Endothelial cell of umbilical vein (primary cell): ENCODE measurements around the gene ACTR3C. TPM values are rescaled to one million over a fixed set of nuclear protein-coding genes. Genes with fewer than 3 reads are reported as not detected.

Experiments used
- BruUV-seq: library from RNA; stranded (reverse); fragments of 400-500 nt; replicated peaks from 2 replicates; lab custom pipeline; 2021; lab: Mats Ljungman, UMichigan
- CTCF ChIA-PET: fragments of 300-600, 350-600 bp; sonication (Branson Sonifier 250); formaldehyde crosslinking; loops from one replicate; lab custom pipeline; 2021; ENCODE audit warnings: antibody characterized with exemption, inconsistent platforms; lab: Charles Lee
- POLR2A ChIA-PET: fragments of 300-600, 350-600 bp; sonication (Branson Sonifier 250); formaldehyde crosslinking; loops from one replicate; lab custom pipeline; 2021; ENCODE audit warnings: antibody characterized with exemption, inconsistent platforms; lab: Charles Lee
- DNase-seq: peaks from one replicate; pipeline ENCODE4 v3.0.0-alpha.2; 2011; ENCODE audit warnings: low read depth, low spot score
- FAIRE-seq: peaks from 2 replicates; lab custom pipeline; 2011; peaks lifted over from hg19 to GRCh38; lab: Jason Lieb, UNC
- H2AFZ ChIP-seq: 2 replicates; pipeline ENCODE4 v1.6.0; 2012; ENCODE audit warnings: low read depth, low read length, control low read depth, inconsistent platforms
- H3K27ac ChIP-seq: 2 replicates; pipeline ENCODE4 v1.5.1; 2011; ENCODE audit warnings: low read depth, mild to moderate bottlenecking, control low read depth, low read length, moderate library complexity; ENCODE audit not compliant: insufficient read depth
- H3K27me3 ChIP-seq, 2 experiments: 2 replicates each; pipeline versions ENCODE4 v1.6.0 to v1.6.1; 2011; ENCODE audit warnings: low read length in 2 of 2, mixed read lengths in 1 of 2; ENCODE audit not compliant: control insufficient read depth in 2 of 2, insufficient read depth in 2 of 2
- H3K36me3 ChIP-seq, 2 experiments: 2 replicates in 1 of 2; 3 replicates in 1 of 2; pipeline ENCODE4 v1.5.1; 2011; ENCODE audit warnings: low read length in 2 of 2, mild to moderate bottlenecking in 1 of 2, moderate library complexity in 1 of 2; ENCODE audit not compliant: control insufficient read depth in 2 of 2, insufficient read depth in 2 of 2; ENCODE audit errors: extremely low read depth in 1 of 2
- H3K4me1 ChIP-seq: 3 replicates; pipeline ENCODE4 v1.5.1; 2011; ENCODE audit warnings: mild to moderate bottlenecking, low read length; ENCODE audit not compliant: control insufficient read depth, insufficient read depth; ENCODE audit errors: extremely low read depth
- H3K4me2 ChIP-seq: 2 replicates; pipeline ENCODE4 v1.6.1; 2011; ENCODE audit warnings: low read length, control low read depth, mixed read lengths; ENCODE audit not compliant: insufficient read depth
- H3K4me3 ChIP-seq, 3 experiments: fragments of 200-600 bp in 1 of 3; sonication (generic), shearing (Covaris generic) in 1 of 3; replicated peaks in 1 of 3; 2 replicates each; pipeline ENCODE4 v1.5.1; 2011 to 2016; ENCODE audit warnings: control low read depth in 3 of 3, low read length in 3 of 3, mild to moderate bottlenecking in 2 of 3, inconsistent platforms in 1 of 3, low read depth in 1 of 3, moderate library complexity in 1 of 3; ENCODE audit not compliant: insufficient read depth in 1 of 3
- H3K79me2 ChIP-seq: 2 replicates; pipeline ENCODE4 v1.6.0; 2012; ENCODE audit warnings: low read length, inconsistent platforms; ENCODE audit not compliant: control insufficient read depth, insufficient read depth
- H3K9ac ChIP-seq: replicated peaks from 2 replicates; pipeline ENCODE3; 2011; ENCODE audit warnings: low read length, control low read depth; ENCODE audit not compliant: insufficient read depth; ENCODE audit errors: extremely low read depth
- H3K9me1 ChIP-seq: replicated peaks from 3 replicates; pipeline ENCODE4 v1.6.0; 2011; ENCODE audit warnings: mild to moderate bottlenecking, low read length; ENCODE audit not compliant: control insufficient read depth, insufficient read depth; ENCODE audit errors: extremely low read depth
- H3K9me3 ChIP-seq: replicated peaks from 2 replicates; pipeline ENCODE4 v1.5.1; 2012; ENCODE audit warnings: low read length, inconsistent platforms; ENCODE audit not compliant: control insufficient read depth, insufficient read depth
- H4K20me1 ChIP-seq: replicated peaks from 2 replicates; pipeline ENCODE3; 2011; ENCODE audit warnings: mild to moderate bottlenecking, low read length; ENCODE audit not compliant: control insufficient read depth, insufficient read depth; ENCODE audit errors: extremely low read depth
- CTCF ChIP-seq, 2 donors: IDR thresholded peaks; 1 replicate in 1 of 2; 2 replicates in 1 of 2; pipeline ENCODE4 v1.5.1; 2011; ENCODE audit warnings: low read length in 2 of 2, mild to moderate bottlenecking in 2 of 2, moderate library complexity in 2 of 2, control low read depth in 1 of 2, inconsistent platforms in 1 of 2, low read depth in 1 of 2; ENCODE audit not compliant: insufficient read depth in 1 of 2; ENCODE audit errors: extremely low read depth in 1 of 2
- EZH2 ChIP-seq: IDR thresholded peaks from 2 replicates; pipeline ENCODE4 v1.6.1; 2012; ENCODE audit warnings: borderline replicate concordance, low read depth, mild to moderate bottlenecking, moderate library complexity, low read length, inconsistent platforms; ENCODE audit not compliant: severe bottlenecking
- FOS ChIP-seq: IDR thresholded peaks from 2 replicates; pipeline ENCODE4 v1.6.1; 2011; ENCODE audit warnings: mild to moderate bottlenecking, low read length, moderate library complexity, borderline replicate concordance; ENCODE audit not compliant: insufficient read depth
- GATA2 ChIP-seq: IDR thresholded peaks from 2 replicates; pipeline ENCODE4 v1.7.0; 2011; ENCODE audit warnings: low read depth, mild to moderate bottlenecking, moderate library complexity, mixed read lengths, low read length; ENCODE audit not compliant: insufficient read length, insufficient read depth
- JUN ChIP-seq: IDR thresholded peaks from 2 replicates; pipeline ENCODE4 v1.6.1; 2011; ENCODE audit warnings: borderline replicate concordance, low read depth; ENCODE audit not compliant: insufficient read length, insufficient read depth
- MAX ChIP-seq: IDR thresholded peaks from 2 replicates; pipeline ENCODE4 v1.6.1; 2011; ENCODE audit not compliant: insufficient read depth, insufficient read length
- MYC ChIP-seq: IDR thresholded peaks from one replicate; pipeline ENCODE4 v1.6.1; 2011; ENCODE audit warnings: mild to moderate bottlenecking, low read depth, low read length
- POLR2A ChIP-seq: IDR thresholded peaks from 2 replicates; pipeline ENCODE4 v1.6.1; 2012; ENCODE audit warnings: low read depth, mild to moderate bottlenecking, control low read depth, low read length
- POLR2AphosphoS5 ChIP-seq: IDR thresholded peaks from 2 replicates; pipeline ENCODE4 v1.6.1; 2012; ENCODE audit warnings: low read depth, mild to moderate bottlenecking, control low read depth, low read length, moderate library complexity; ENCODE audit not compliant: insufficient read depth
- dilution Hi-C: fragments of 300-500 bp; cut with MboI; formaldehyde crosslinking; loops from one replicate; pipeline ENCODE4 v1.15.0; 2019; ENCODE audit warnings: low sequenced_read_pairs; ENCODE audit not compliant: extremely low pct_ligation_motif_present
- intact Hi-C: fragments of 100-400 bp; cut with micrococcal nuclease; formaldehyde crosslinking; loops from one replicate; pipeline ENCODE4 v1.10.0; 2022
- polyA plus RNA-seq, 4 experiments: library from polyadenylated mRNA; depleted of rRNA in 3 of 4; stranded (reverse) in 3 of 4; unstranded in 1 of 4; fragments of >200 nt; gene quantifications; 2 replicates each; pipeline versions ENCODE4 v1.2.1 to v1.2.3, GENCODE V29; 2011 to 2012; ENCODE audit warnings: missing spikeins in 1 of 4
- total RNA-seq: library from RNA; stranded (reverse); gene quantifications from 2 replicates; pipeline ENCODE4 v1.2.3, GENCODE V29; 2021

Gene ACTR3C
- total and polyA plus RNA-seq, 2 donors (not counting 3 experiments of a cell fraction or from before 2014, with no cell fraction given), result 0.33 TPM; not detected in 1

- no peak for FAIRE-seq
- CTCF ChIA-PET, result no interaction called here
These were observed 10.3 kb upstream of the ACTR3C start for GRCh38 chr7:150333659-150334058.

More at GRCh38 chr7:150333659-150334058, 10.3 kb upstream of the ACTR3C start:
- TF ChIP-seq MAX, result no peak
- TF ChIP-seq JUN, result no peak
- no peak for TF ChIP-seq GATA2
- TF ChIP-seq CTCF (IDR thresholded peaks at IDR 0.05; ENCODE audit: extremely low read depth in 1 of 2, insufficient read depth in 1 of 2, low read depth in 1 of 2, low read length in 2 of 2), result no peak
- no peak for TF ChIP-seq EZH2
- TF ChIP-seq MYC, result no peak
- TF ChIP-seq FOS, result no peak
- TF ChIP-seq POLR2A, result no peak
- TF ChIP-seq POLR2AphosphoS5, result no peak
- dilution Hi-C loops (no loop called here), intact Hi-C loops (no loop called here)
- no TSS peak for BruUV-seq
- Histone ChIP-seq H3K79me2 (no peaks in the 10 kb centered on the region), H2AFZ (no peak overlapping the region), H3K4me1 (no peaks in the 10 kb centered on the region), H3K9me3 (no peaks in the 10 kb centered on the region), H3K27ac (no peak overlapping the region), H3K36me3 (no peaks in the 10 kb centered on the region), H3K9me1 (no peaks in the 10 kb centered on the region), H3K9ac (no peak overlapping the region), H3K4me3 (no peak overlapping the region), H3K4me2 (no peak overlapping the region), H3K27me3 (no peaks in the 10 kb centered on the region), H4K20me1 (no peaks in the 10 kb centered on the region)
- POLR2A ChIA-PET, result no interaction called here
- no peak for DNase-seq
